Left ventricle myocardium inferior (tissue), 1 donor: ENCODE measurements around the gene TFE3. TPM values are rescaled to one million over a fixed set of nuclear protein-coding genes. Genes with fewer than 3 reads are reported as not detected.

Source experiments
- DNase-seq: peaks from one replicate; pipeline ENCODE4 v3.0.0-alpha.2; 2020
- H3K27ac ChIP-seq: fragments of 200-600 bp; replicated peaks from 2 replicates; pipeline ENCODE4 v1.8.0; 2021
- H3K27me3 ChIP-seq: fragments of 200-600 bp; 2 replicates; pipeline ENCODE4 v1.8.0; 2021; ENCODE audit warnings: low read depth
- H3K36me3 ChIP-seq: fragments of 200-600 bp; 2 replicates; pipeline ENCODE4 v1.8.0; 2021
- H3K4me1 ChIP-seq: fragments of 200-600 bp; 2 replicates; pipeline ENCODE4 v1.8.0; 2021
- H3K4me3 ChIP-seq: fragments of 200-600 bp; 2 replicates; pipeline ENCODE4 v1.8.0; 2021; ENCODE audit warnings: mild to moderate bottlenecking, moderate library complexity
- H3K9me3 ChIP-seq: fragments of 200-600 bp; replicated peaks from 2 replicates; pipeline ENCODE4 v1.8.0; 2021
- CTCF ChIP-seq: fragments of 200-600 bp; IDR thresholded peaks from 2 replicates; pipeline ENCODE4 v1.8.0; 2021; ENCODE audit warnings: antibody characterized with exemption, mild to moderate bottlenecking, borderline replicate concordance
- intact Hi-C: fragments of 100-400 bp; cut with micrococcal nuclease; formaldehyde crosslinking; loops from one replicate; pipeline ENCODE4 v1.11.0; 2022
- total RNA-seq: library from RNA; stranded (reverse); fragmentation: NEBNext Ultra II Directional; extraction: Animal tissue kit (Norgen Biotek cat#: 25700); gene quantifications from one replicate; pipeline ENCODE4 v1.2.1, GENCODE V29; 2021
- donor health status: DM: no; HTN: yes; CAD: no; lungs with severe emphysema.

Gene TFE3
- total RNA-seq, 1 donor from 2014 or later, result 19.2 TPM

GRCh38 chrX:49059201-49059600, 16.0 kb upstream of the TFE3 start:
- no peaks in the 10 kb centered on the region for H3K27me3 ChIP-seq
- DNase-seq, result no peak
- H3K9me3 ChIP-seq, result no peaks in the 10 kb centered on the region
- H3K4me3 ChIP-seq, result no peak overlapping the region
- TF ChIP-seq CTCF, result no peak
- no peaks in the 10 kb centered on the region for H3K36me3 ChIP-seq
- intact Hi-C loops, result no loop called here
- no peaks in the 10 kb centered on the region for H3K4me1 ChIP-seq
- H3K27ac ChIP-seq, result no peak overlapping the region

GRCh38 chrX:49058794-49059193, 15.6 kb upstream of the TFE3 start, which contains the start of gene CCDC120:
Gene CCDC120 (plus strand): TSS chrX:49058999. CDS start chrX:49062042, 3,043 bp downstream.
- Histone ChIP-seq H3K27ac (no peak within 1 kb of the TSS), H3K4me3 (no peak within 1 kb of the TSS), H3K27me3 (no peaks in the 10 kb centered on the region), H3K4me1 (peaks cover 1% of the 10 kb centered on the region), H3K36me3 (no peaks in the 10 kb centered on the region), H3K9me3 (no peaks in the 10 kb centered on the region)
- intact Hi-C loops, result no loop called here
- no peak for TF ChIP-seq CTCF
- DNase-seq, result no peak

GRCh38 chrX:49054073-49054762, 11.1 kb upstream of the TFE3 start:
- TF ChIP-seq CTCF, result no peak
- Histone ChIP-seq H3K36me3 (no peaks in the 10 kb centered on the region), H3K4me3 (peak overlapping the region; percentile 76), H3K27ac (peak overlapping the region; percentile 82), H3K27me3 (no peaks in the 10 kb centered on the region), H3K9me3 (no peaks in the 10 kb centered on the region), H3K4me1 (peaks cover 5% of the 10 kb centered on the region)
- intact Hi-C loops, result no loop called here
- DNase-seq, result no peak

GRCh38 chrX:49053223-49054072, 10.3 kb upstream of the TFE3 start:
- Histone ChIP-seq H3K36me3 (no peaks in the 10 kb centered on the region), H3K9me3 (no peaks in the 10 kb centered on the region), H3K4me3 (peak overlapping the region; percentile 76), H3K4me1 (peaks cover 5% of the 10 kb centered on the region), H3K27me3 (no peaks in the 10 kb centered on the region), H3K27ac (peak overlapping the region; percentile 82)
- DNase-seq, result peak; percentile 50
- no peak for TF ChIP-seq CTCF
- intact Hi-C loops, result no loop called here

GRCh38 chrX:49043987-49044281, 777 bp upstream of the TFE3 start:
- Histone ChIP-seq H3K4me1 (peaks cover 47% of the 10 kb centered on the region), H3K27me3 (no peaks in the 10 kb centered on the region), H3K9me3 (no peaks in the 10 kb centered on the region), H3K4me3 (peak overlapping the region; percentile 52), H3K27ac (peak overlapping the region; percentile 80), H3K36me3 (peaks cover 7% of the 10 kb centered on the region)
- intact Hi-C loops, result no loop called here
- TF ChIP-seq CTCF, result no peak
- no peak for DNase-seq
